Glutamatergic neuron (in vitro differentiated cells): ENCODE measurements around the gene PCDHB16. TPM values are rescaled to one million over a fixed set of nuclear protein-coding genes. Genes with fewer than 3 reads are reported as not detected.

Experiments used
- DNase-seq: peaks from one replicate; pipeline ENCODE4 v3.0.0; 2022
- H3K27ac Mint-ChIP-seq: one replicate; pipeline ENCODE4 v1.8.0; 2020; ENCODE audit warnings: mild to moderate bottlenecking, mixed read lengths, inconsistent platforms; ENCODE audit not compliant: unreplicated experiment
- H3K27me3 Mint-ChIP-seq: one replicate; pipeline ENCODE4 v1.8.0; 2020; ENCODE audit warnings: mild to moderate bottlenecking, moderate library complexity, mixed read lengths, inconsistent platforms; ENCODE audit not compliant: unreplicated experiment
- H3K36me3 Mint-ChIP-seq: one replicate; pipeline ENCODE4 v1.8.0; 2020; ENCODE audit warnings: mild to moderate bottlenecking, mixed read lengths, inconsistent platforms; ENCODE audit not compliant: unreplicated experiment
- H3K4me1 Mint-ChIP-seq: one replicate; pipeline ENCODE4 v1.8.0; 2020; ENCODE audit warnings: mild to moderate bottlenecking, low read depth, mixed read lengths, inconsistent platforms; ENCODE audit not compliant: unreplicated experiment
- H3K4me3 Mint-ChIP-seq: one replicate; pipeline ENCODE4 v1.8.0; 2020; ENCODE audit warnings: mild to moderate bottlenecking, mixed read lengths, inconsistent platforms; ENCODE audit not compliant: unreplicated experiment
- H3K9me3 Mint-ChIP-seq: one replicate; pipeline ENCODE4 v1.8.0; 2020; ENCODE audit warnings: mild to moderate bottlenecking, moderate library complexity, mixed read lengths, inconsistent platforms; ENCODE audit not compliant: unreplicated experiment
- CTCF ChIP-seq: fragments of 200-600 bp; sonication (generic); IDR thresholded peaks from one replicate; pipeline ENCODE4 v1.5.0; 2021; ENCODE audit not compliant: partially characterized antibody, unreplicated experiment
- total RNA-seq: library from RNA; stranded (reverse); fragmentation: NEBNext Ultra II Directional; extraction: Animal tissue kit (Norgen Biotek cat#: 25700); gene quantifications from one replicate; pipeline ENCODE4 v1.2.1, GENCODE V29; 2021; ENCODE audit not compliant: unreplicated experiment

Gene PCDHB16
- total RNA-seq, 1 donor from 2014 or later: 20.1 TPM

- H3K27me3 Mint-ChIP-seq: peaks cover 5% of the 10 kb centered on the region
- H3K4me3 Mint-ChIP-seq: peak overlapping the region; percentile 82
- no peak for TF ChIP-seq CTCF
- H3K4me1 Mint-ChIP-seq: no peaks in the 10 kb centered on the region
- H3K9me3 Mint-ChIP-seq: peaks cover 19% of the 10 kb centered on the region
- DNase-seq: no peak
- peaks cover 36% of the 10 kb centered on the region for H3K36me3 Mint-ChIP-seq
- peak overlapping the region; percentile 86 for H3K27ac Mint-ChIP-seq
Measured at GRCh38 chr5:141234109-141234667, 52.0 kb downstream of the PCDHB16 start.

Other genes starting within 250 kb of the PCDHB16 start
- gene PCDHAC2, start 215.9 kb upstream of the PCDHB16 start, total RNA-seq: 6.0 TPM
- gene PCDHB1, start 131.0 kb upstream of the PCDHB16 start, total RNA-seq: not detected
- 103 TPM for gene PCDHB2, start 87.8 kb upstream of the PCDHB16 start, total RNA-seq
- gene PCDHB3, start 81.9 kb upstream of the PCDHB16 start, total RNA-seq: 36.9 TPM
- 7.8 TPM for gene PCDHB4, start 60.6 kb upstream of the PCDHB16 start, total RNA-seq
- 72.2 TPM for gene PCDHB5, start 47.2 kb upstream of the PCDHB16 start, total RNA-seq
- gene PCDHB6, start 32.3 kb upstream of the PCDHB16 start, total RNA-seq: 7.2 TPM
- gene PCDHB7, start 9.7 kb upstream of the PCDHB16 start, total RNA-seq: 3.4 TPM
- gene PCDHB8, start 4.6 kb upstream of the PCDHB16 start, total RNA-seq: 19.8 TPM
- gene PCDHB9, start 4.8 kb downstream of the PCDHB16 start, total RNA-seq: 12.2 TPM
- 17.7 TPM for gene PCDHB10, start 10.0 kb downstream of the PCDHB16 start, total RNA-seq
- 10.6 TPM for gene PCDHB11, start 17.2 kb downstream of the PCDHB16 start, total RNA-seq
- 14.4 TPM for gene PCDHB12, start 26.3 kb downstream of the PCDHB16 start, total RNA-seq
- gene PCDHB13, start 31.5 kb downstream of the PCDHB16 start, total RNA-seq: 12.7 TPM
- 16.5 TPM for gene PCDHB14, start 41.0 kb downstream of the PCDHB16 start, total RNA-seq
- gene PCDHB15, start 63.0 kb downstream of the PCDHB16 start, total RNA-seq: 29.5 TPM
- 1.9 TPM for gene SLC25A2, start 121.7 kb downstream of the PCDHB16 start, total RNA-seq
- 89.4 TPM for gene TAF7, start 138.4 kb downstream of the PCDHB16 start, total RNA-seq
- gene PCDHGA1, start 148.1 kb downstream of the PCDHB16 start, total RNA-seq: 4.6 TPM
- 3.0 TPM for gene PCDHGA2, start 156.4 kb downstream of the PCDHB16 start, total RNA-seq
- 10.4 TPM for gene PCDHGA3, start 161.4 kb downstream of the PCDHB16 start, total RNA-seq
- 9.6 TPM for gene PCDHGB1, start 167.7 kb downstream of the PCDHB16 start, total RNA-seq
- gene PCDHGA4, start 172.6 kb downstream of the PCDHB16 start, total RNA-seq: 8.2 TPM
- gene PCDHGB2, start 177.6 kb downstream of the PCDHB16 start, total RNA-seq: 8.9 TPM
- 4.6 TPM for gene PCDHGA5, start 181.8 kb downstream of the PCDHB16 start, total RNA-seq
- gene PCDHGB3, start 187.9 kb downstream of the PCDHB16 start, total RNA-seq: 6.2 TPM
- 6.3 TPM for gene PCDHGA6, start 191.5 kb downstream of the PCDHB16 start, total RNA-seq
- 4.2 TPM for gene PCDHGA7, start 200.4 kb downstream of the PCDHB16 start, total RNA-seq
- 40.8 TPM for gene PCDHGB4, start 205.3 kb downstream of the PCDHB16 start, total RNA-seq
- gene PCDHGA8, start 210.2 kb downstream of the PCDHB16 start, total RNA-seq: 7.2 TPM
- 9.3 TPM for gene PCDHGB5, start 215.6 kb downstream of the PCDHB16 start, total RNA-seq
- gene PCDHGA9, start 220.4 kb downstream of the PCDHB16 start, total RNA-seq: 5.5 TPM
- gene PCDHGB6, start 225.6 kb downstream of the PCDHB16 start, total RNA-seq: 59.8 TPM
- 16.6 TPM for gene PCDHGA10, start 230.6 kb downstream of the PCDHB16 start, total RNA-seq
- 38.6 TPM for gene PCDHGB7, start 235.3 kb downstream of the PCDHB16 start, total RNA-seq
- gene PCDHGA11, start 238.7 kb downstream of the PCDHB16 start, total RNA-seq: 12.5 TPM
- gene PCDHGA12, start 248.1 kb downstream of the PCDHB16 start, total RNA-seq: 6.1 TPM